Measurements from ENCODE around the gene SPZ1.
"Not testable (repeated sequence)": the region's sequence is repeated elsewhere in the genome, so short reads cannot be mapped to it uniquely, and the experiment has no call there.

The SPZ1 gene, protein sequence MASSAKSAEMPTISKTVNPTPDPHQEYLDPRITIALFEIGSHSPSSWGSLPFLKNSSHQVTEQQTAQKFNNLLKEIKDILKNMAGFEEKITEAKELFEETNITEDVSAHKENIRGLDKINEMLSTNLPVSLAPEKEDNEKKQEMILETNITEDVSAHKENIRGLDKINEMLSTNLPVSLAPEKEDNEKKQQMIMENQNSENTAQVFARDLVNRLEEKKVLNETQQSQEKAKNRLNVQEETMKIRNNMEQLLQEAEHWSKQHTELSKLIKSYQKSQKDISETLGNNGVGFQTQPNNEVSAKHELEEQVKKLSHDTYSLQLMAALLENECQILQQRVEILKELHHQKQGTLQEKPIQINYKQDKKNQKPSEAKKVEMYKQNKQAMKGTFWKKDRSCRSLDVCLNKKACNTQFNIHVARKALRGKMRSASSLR

DNA sequence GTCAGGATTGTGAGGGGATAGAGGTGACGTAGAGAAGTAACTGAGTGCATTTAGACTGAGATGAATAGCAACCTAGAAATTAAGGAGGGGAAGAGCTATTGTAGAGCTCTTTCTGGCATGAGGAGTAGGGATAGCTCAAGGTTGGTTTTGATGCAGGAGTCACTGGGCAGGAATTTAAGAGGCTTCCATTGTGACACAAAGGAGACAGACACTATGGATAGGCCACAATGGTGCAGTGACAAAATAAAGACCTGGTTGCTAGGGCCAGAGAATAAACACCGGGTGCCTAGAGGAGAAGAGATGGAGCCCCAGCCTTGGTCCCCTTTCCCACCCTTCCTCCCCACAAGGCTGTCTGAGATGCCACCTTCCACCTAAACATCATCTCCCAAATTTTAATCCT, at the start of gene SPZ1:
Gene SPZ1 (plus strand): TSS at position 301 of the 400 bp plus-strand sequence. CDS start 214 bp downstream, outside the sequence.
- Histone ChIP-seq H3K9ac (ENCODE audit: low read depth in 1 of 2, low read length in 2 of 2) (no peak within 1 kb of the TSS), H3K4me3 (ENCODE audit: low read depth in 1 of 2, low read length in 2 of 2) (no peak within 1 kb of the TSS), H3K9me3 (ENCODE audit: control insufficient read depth in 1 of 2, low read length in 2 of 2) (no peaks in the 10 kb centered on the region), H3K27me3 (ENCODE audit: control insufficient read depth in 1 of 2, insufficient read depth in 2 of 2, low read length in 2 of 2) (peaks cover 0 to 7% of the 10 kb centered on the region in 2 donors), H3K36me3 (ENCODE audit: control insufficient read depth in 1 of 2, insufficient read depth in 2 of 2, low read length in 2 of 2) (no peaks in the 10 kb centered on the region), H3K27ac (ENCODE audit: low read depth, low read length) (no peak within 1 kb of the TSS), H3K4me1 (ENCODE audit: control insufficient read depth in 1 of 2, insufficient read depth in 2 of 2, low read length in 2 of 2) (no peaks in the 10 kb centered on the region)

GRCh38 chr5:80270543-80270942, 49.3 kb upstream of the SPZ1 start:
- H3K9ac ChIP-seq (ENCODE audit: low read depth in 1 of 2, low read length in 2 of 2); H3K27me3 ChIP-seq (ENCODE audit: control insufficient read depth in 1 of 2, insufficient read depth in 2 of 2, low read length in 2 of 2); H3K27ac ChIP-seq (ENCODE audit: low read depth, low read length); H3K4me1 ChIP-seq (ENCODE audit: control insufficient read depth in 1 of 2, insufficient read depth in 2 of 2, low read length in 2 of 2); H3K36me3 ChIP-seq (ENCODE audit: control insufficient read depth in 1 of 2, insufficient read depth in 2 of 2, low read length in 2 of 2); H3K9me3 ChIP-seq (ENCODE audit: control insufficient read depth in 1 of 2, low read length in 2 of 2); H3K4me3 ChIP-seq (ENCODE audit: low read depth in 1 of 2, low read length in 2 of 2): not testable (repeated sequence)

- Histone ChIP-seq H3K36me3 (ENCODE audit: control insufficient read depth in 1 of 2, insufficient read depth in 2 of 2, low read length in 2 of 2) (no peaks in the 10 kb centered on the region), H3K9me3 (ENCODE audit: control insufficient read depth in 1 of 2, low read length in 2 of 2) (no peaks in the 10 kb centered on the region), H3K27ac (ENCODE audit: low read depth, low read length) (no peak overlapping the region), H3K27me3 (ENCODE audit: control insufficient read depth in 1 of 2, insufficient read depth in 2 of 2, low read length in 2 of 2) (no peaks in the 10 kb centered on the region), H3K4me3 (ENCODE audit: low read depth in 1 of 2, low read length in 2 of 2) (no peak overlapping the region), H3K4me1 (ENCODE audit: control insufficient read depth in 1 of 2, insufficient read depth in 2 of 2, low read length in 2 of 2) (no peaks in the 10 kb centered on the region), H3K9ac (ENCODE audit: low read depth in 1 of 2, low read length in 2 of 2) (no peak overlapping the region)
These were observed 44.5 kb upstream of the SPZ1 start for GRCh38 chr5:80275347-80275746.

DNA sequence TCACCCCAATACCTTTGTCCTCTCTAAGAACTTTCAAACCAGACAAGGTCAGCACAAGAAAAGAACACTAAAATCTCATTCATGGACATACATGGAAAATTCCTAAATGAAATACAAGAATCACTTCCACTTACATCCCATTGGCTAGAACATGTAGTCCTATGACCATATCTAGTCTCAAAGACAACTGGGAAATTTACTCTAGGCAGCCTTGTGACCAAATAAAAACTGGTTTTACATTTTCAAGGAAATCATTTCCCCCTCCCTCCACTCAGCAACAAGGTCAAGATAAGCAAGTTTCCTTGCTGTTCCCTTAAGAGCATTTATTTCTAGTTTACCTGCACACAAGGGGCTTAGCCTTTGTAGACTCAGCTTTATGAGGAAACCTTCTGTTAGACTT, 43.6 kb upstream of the SPZ1 start:
- Histone ChIP-seq H3K9me3 (ENCODE audit: control insufficient read depth in 1 of 2, low read length in 2 of 2) (no peaks in the 10 kb centered on the region), H3K4me3 (ENCODE audit: low read depth in 1 of 2, low read length in 2 of 2) (no peak overlapping the region), H3K36me3 (ENCODE audit: control insufficient read depth in 1 of 2, insufficient read depth in 2 of 2, low read length in 2 of 2) (no peaks in the 10 kb centered on the region), H3K27me3 (ENCODE audit: control insufficient read depth in 1 of 2, insufficient read depth in 2 of 2, low read length in 2 of 2) (no peaks in the 10 kb centered on the region), H3K9ac (ENCODE audit: low read depth in 1 of 2, low read length in 2 of 2) (no peak overlapping the region), H3K27ac (ENCODE audit: low read depth, low read length) (no peak overlapping the region), H3K4me1 (ENCODE audit: control insufficient read depth in 1 of 2, insufficient read depth in 2 of 2, low read length in 2 of 2) (no peaks in the 10 kb centered on the region)

- H3K36me3 ChIP-seq (ENCODE audit: control insufficient read depth in 1 of 2, insufficient read depth in 2 of 2, low read length in 2 of 2): no peaks in the 10 kb centered on the region
- no peak overlapping the region for H3K4me3 ChIP-seq (ENCODE audit: low read depth in 1 of 2, low read length in 2 of 2)
- H3K4me1 ChIP-seq (ENCODE audit: control insufficient read depth in 1 of 2, insufficient read depth in 2 of 2, low read length in 2 of 2): no peaks in the 10 kb centered on the region
- H3K9ac ChIP-seq (ENCODE audit: low read depth in 1 of 2, low read length in 2 of 2): no peak overlapping the region
- no peaks in the 10 kb centered on the region for H3K9me3 ChIP-seq (ENCODE audit: control insufficient read depth in 1 of 2, low read length in 2 of 2)
- no peak overlapping the region for H3K27ac ChIP-seq (ENCODE audit: low read depth, low read length)
- no peaks in the 10 kb centered on the region for H3K27me3 ChIP-seq (ENCODE audit: control insufficient read depth in 1 of 2, insufficient read depth in 2 of 2, low read length in 2 of 2)
These were observed 42.6 kb upstream of the SPZ1 start for GRCh38 chr5:80277191-80277590.

DNA sequence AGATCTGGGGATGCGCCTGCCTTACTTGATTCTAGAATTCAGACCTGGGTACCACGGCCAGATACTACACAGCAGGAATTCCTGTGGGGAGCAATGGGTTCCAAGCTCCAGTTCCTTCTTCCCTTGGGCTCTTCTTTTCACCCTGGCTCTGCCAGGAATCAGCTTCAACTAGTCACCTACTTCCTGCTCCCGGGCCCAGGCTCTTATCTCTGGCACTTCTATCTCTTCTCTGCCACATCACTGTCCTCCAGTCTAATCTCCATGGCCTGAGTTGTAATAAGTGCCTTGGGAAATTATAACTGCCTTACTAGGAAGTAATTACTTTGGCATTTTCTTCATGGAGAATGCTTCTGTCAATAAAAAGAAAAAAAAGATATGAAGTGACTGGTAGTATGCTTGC, 37.7 kb upstream of the SPZ1 start:
- H3K9ac ChIP-seq (ENCODE audit: low read depth in 1 of 2, low read length in 2 of 2): no peak overlapping the region
- H3K27me3 ChIP-seq (ENCODE audit: control insufficient read depth in 1 of 2, insufficient read depth in 2 of 2, low read length in 2 of 2): no peaks in the 10 kb centered on the region
- no peaks in the 10 kb centered on the region for H3K4me1 ChIP-seq (ENCODE audit: control insufficient read depth in 1 of 2, insufficient read depth in 2 of 2, low read length in 2 of 2)
- H3K9me3 ChIP-seq (ENCODE audit: control insufficient read depth in 1 of 2, low read length in 2 of 2): no peaks in the 10 kb centered on the region
- no peak overlapping the region for H3K27ac ChIP-seq (ENCODE audit: low read depth, low read length)
- H3K36me3 ChIP-seq (ENCODE audit: control insufficient read depth in 1 of 2, insufficient read depth in 2 of 2, low read length in 2 of 2): no peaks in the 10 kb centered on the region
- H3K4me3 ChIP-seq (ENCODE audit: low read depth in 1 of 2, low read length in 2 of 2): no peak overlapping the region

- Histone ChIP-seq H3K9me3 (ENCODE audit: control insufficient read depth in 1 of 2, low read length in 2 of 2) (no peaks in the 10 kb centered on the region), H3K4me3 (ENCODE audit: low read depth in 1 of 2, low read length in 2 of 2) (no peak overlapping the region), H3K36me3 (ENCODE audit: control insufficient read depth in 1 of 2, insufficient read depth in 2 of 2, low read length in 2 of 2) (no peaks in the 10 kb centered on the region), H3K9ac (ENCODE audit: low read depth in 1 of 2, low read length in 2 of 2) (no peak overlapping the region), H3K27ac (ENCODE audit: low read depth, low read length) (no peak overlapping the region), H3K4me1 (ENCODE audit: control insufficient read depth in 1 of 2, insufficient read depth in 2 of 2, low read length in 2 of 2) (no peaks in the 10 kb centered on the region), H3K27me3 (ENCODE audit: control insufficient read depth in 1 of 2, insufficient read depth in 2 of 2, low read length in 2 of 2) (no peaks in the 10 kb centered on the region)
These were observed 36.4 kb upstream of the SPZ1 start for GRCh38 chr5:80283360-80283759.

- Histone ChIP-seq H3K9ac (ENCODE audit: low read depth in 1 of 2, low read length in 2 of 2) (no peak overlapping the region), H3K27ac (ENCODE audit: low read depth, low read length) (no peak overlapping the region), H3K4me1 (ENCODE audit: control insufficient read depth in 1 of 2, insufficient read depth in 2 of 2, low read length in 2 of 2) (no peaks in the 10 kb centered on the region), H3K9me3 (ENCODE audit: control insufficient read depth in 1 of 2, low read length in 2 of 2) (no peaks in the 10 kb centered on the region), H3K4me3 (ENCODE audit: low read depth in 1 of 2, low read length in 2 of 2) (no peak overlapping the region), H3K27me3 (ENCODE audit: control insufficient read depth in 1 of 2, insufficient read depth in 2 of 2, low read length in 2 of 2) (no peaks in the 10 kb centered on the region), H3K36me3 (ENCODE audit: control insufficient read depth in 1 of 2, insufficient read depth in 2 of 2, low read length in 2 of 2) (no peaks in the 10 kb centered on the region)
These were observed 35.1 kb upstream of the SPZ1 start for GRCh38 chr5:80284720-80285119.

GRCh38 chr5:80288177-80288576, 31.6 kb upstream of the SPZ1 start:
- Histone ChIP-seq H3K27me3 (ENCODE audit: control insufficient read depth in 1 of 2, insufficient read depth in 2 of 2, low read length in 2 of 2) (no peaks in the 10 kb centered on the region), H3K36me3 (ENCODE audit: control insufficient read depth in 1 of 2, insufficient read depth in 2 of 2, low read length in 2 of 2) (no peaks in the 10 kb centered on the region), H3K4me1 (ENCODE audit: control insufficient read depth in 1 of 2, insufficient read depth in 2 of 2, low read length in 2 of 2) (no peaks in the 10 kb centered on the region), H3K9me3 (ENCODE audit: control insufficient read depth in 1 of 2, low read length in 2 of 2) (no peaks in the 10 kb centered on the region), H3K9ac (ENCODE audit: low read depth in 1 of 2, low read length in 2 of 2) (no peak overlapping the region), H3K27ac (ENCODE audit: low read depth, low read length) (no peak overlapping the region), H3K4me3 (ENCODE audit: low read depth in 1 of 2, low read length in 2 of 2) (no peak overlapping the region)

GRCh38 chr5:80289320-80289719, 30.5 kb upstream of the SPZ1 start:
- H3K9ac ChIP-seq (ENCODE audit: low read depth in 1 of 2, low read length in 2 of 2): no peak overlapping the region
- no peaks in the 10 kb centered on the region for H3K9me3 ChIP-seq (ENCODE audit: control insufficient read depth in 1 of 2, low read length in 2 of 2)
- H3K36me3 ChIP-seq (ENCODE audit: control insufficient read depth in 1 of 2, insufficient read depth in 2 of 2, low read length in 2 of 2): no peaks in the 10 kb centered on the region
- no peaks in the 10 kb centered on the region for H3K4me1 ChIP-seq (ENCODE audit: control insufficient read depth in 1 of 2, insufficient read depth in 2 of 2, low read length in 2 of 2)
- H3K4me3 ChIP-seq (ENCODE audit: low read depth in 1 of 2, low read length in 2 of 2): no peak overlapping the region
- no peaks in the 10 kb centered on the region for H3K27me3 ChIP-seq (ENCODE audit: control insufficient read depth in 1 of 2, insufficient read depth in 2 of 2, low read length in 2 of 2)
- H3K27ac ChIP-seq (ENCODE audit: low read depth, low read length): no peak overlapping the region

Measured in duodenal mucosa (tissue), 2 donors.